ENCODE data around the gene ABCD3. TPM values are rescaled to one million over a fixed set of nuclear protein-coding genes. Genes with fewer than 3 reads are reported as not detected.

The ABCD3 gene
- total and polyA plus RNA-seq, 2 of the 8 experiments (the other 6 are each of a cell fraction or from before 2014, with no cell fraction given) = 6.6 to 29.4 TPM

DNA sequence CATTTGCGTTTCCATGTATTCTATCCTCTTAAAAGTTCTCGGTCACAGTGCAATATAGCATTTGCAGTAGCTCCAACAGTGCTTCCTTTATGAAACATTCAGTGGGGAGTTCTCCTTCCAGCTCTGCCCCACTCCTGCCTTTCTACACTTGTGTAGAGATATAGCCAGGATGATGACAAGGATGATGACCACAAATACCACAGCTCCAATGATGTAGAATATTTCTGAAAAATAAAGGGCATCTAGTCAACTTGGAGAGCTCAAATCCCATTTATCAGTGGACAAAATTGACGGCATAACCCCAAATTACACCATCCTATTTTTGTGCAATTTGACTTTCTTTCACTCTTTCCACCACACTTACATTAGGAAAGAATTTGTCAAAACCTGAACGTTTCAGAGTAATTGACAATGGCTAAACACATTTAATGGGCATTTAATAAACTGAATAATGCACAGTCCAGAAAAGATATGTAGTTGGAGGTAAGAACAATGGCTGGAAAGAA is 112.2 kb downstream of the ABCD3 start:
- H4K91ac ChIP-seq (replicated peaks; ENCODE audit: insufficient read length, low read length) = no peak overlapping the region
- no peaks in the 10 kb centered on the region for H3K27me3 ChIP-seq (replicated peaks in 1 of 4; ENCODE audit: control insufficient read depth in 3 of 4, extremely low read depth in 1 of 4, insufficient read depth in 3 of 4, low read length in 3 of 4)
- H3K9me3 ChIP-seq (ENCODE audit: insufficient read depth in 2 of 2, low read depth in 1 of 2, low read length in 1 of 2) = no peaks in the 10 kb centered on the region
- no peak overlapping the region; the same call in 1 of the 2 replicates for H2BK5ac ChIP-seq (ENCODE audit: low read depth, low read length)
- 88% methylated on average over 4 of the region's 4 CpGs; no CpG with 5 or more reads in 1 of the 2 experiments for WGBS, 2 experiments (ENCODE audit: extremely low coverage in 1 of 2, insufficient coverage in 1 of 2, insufficient read length in 1 of 2, insufficient replicate concordance in 2 of 2, low coverage in 1 of 2, low lambda C conversion rate in 2 of 2, missing lambda C conversion rate in 1 of 2)
- no peak overlapping the region for H4K5ac ChIP-seq (ENCODE audit: insufficient read length, low read depth, low read length)
- ChIA-PET POLR2A (ENCODE audit: partially characterized antibody) (interaction anchor here (0.6 to 1.0 kb wide), 2 partner anchors 21 to 1488 kb away, joined by 3 read pairs; no protein-coding TSS in a partner anchor), CTCF (ENCODE audit: partially characterized antibody) (interaction anchor here (0.6 to 15.1 kb wide), 9 partner anchors 8 to 315 kb away, joined by 3 to 212 read pairs (median 9); partner anchors contain the start of gene F3)
- H3K4ac ChIP-seq (replicated peaks; ENCODE audit: insufficient read length, low read depth, low read length) = no peak overlapping the region
- no peak overlapping the region for H2BK15ac ChIP-seq (ENCODE audit: low read length)
- no peaks in the 10 kb centered on the region; the same call in 1 of the 2 replicates for H3K79me1 ChIP-seq (ENCODE audit: low read depth, low read length)
- H3K79me2 ChIP-seq (ENCODE audit: control insufficient read depth in 1 of 2, insufficient read depth in 2 of 2, low read length in 2 of 2) = no peaks in the 10 kb centered on the region
- no peak overlapping the region for H3K14ac ChIP-seq (ENCODE audit: insufficient read length)
- H2AFZ ChIP-seq (ENCODE audit: low read length) = no peak overlapping the region
- DNase-seq (ENCODE audit: low read depth in 1 of 2, low spot score in 2 of 2) = no peak
- FAIRE-seq = no peak
- H2BK12ac ChIP-seq (ENCODE audit: low read depth, low read length) = no peak overlapping the region
- no peak overlapping the region for H3K4me3 ChIP-seq (ENCODE audit: extremely low read depth in 1 of 4, insufficient read depth in 2 of 4, low read depth in 3 of 4, low read length in 4 of 4)
- H3K36me3 ChIP-seq (ENCODE audit: control insufficient read depth in 2 of 4, insufficient read depth in 4 of 4, low read length in 3 of 4) = peaks cover 0 to 26% (median 11%) of the 10 kb centered on the region in 4 experiments; a peak in 6 of 8 replicates
- H4K20me1 ChIP-seq (replicated peaks in 1 of 2; ENCODE audit: control insufficient read depth in 1 of 2, insufficient read depth in 2 of 2, low read length in 2 of 2) = no peaks in the 10 kb centered on the region
- H3K23ac ChIP-seq (ENCODE audit: insufficient read length) = no peak overlapping the region
- no peak overlapping the region for H2BK20ac ChIP-seq (ENCODE audit: low read length)
- H3K4me2 ChIP-seq (ENCODE audit: insufficient read depth in 1 of 2, low read depth in 2 of 2, low read length in 2 of 2) = no peak overlapping the region
- H3K4me1 ChIP-seq (replicated peaks in 1 of 4; ENCODE audit: control insufficient read depth in 3 of 4, insufficient read depth in 4 of 4, low read length in 3 of 4) = peaks cover 0 to 7% (median 3%) of the 10 kb centered on the region in 4 experiments; a peak in 3 of 7 replicates
- no peak overlapping the region for H2BK120ac ChIP-seq (replicated peaks; ENCODE audit: low read depth, low read length)
- no peak overlapping the region for H4K8ac ChIP-seq (ENCODE audit: extremely low read depth, insufficient read depth, low read length)
- H3K23me2 ChIP-seq (ENCODE audit: low read depth, low read length) = no peaks in the 10 kb centered on the region
- no peak overlapping the region for H3K27ac ChIP-seq (ENCODE audit: low read depth, low read length)
- no peak overlapping the region for H3K9ac ChIP-seq (replicated peaks in 1 of 4; ENCODE audit: extremely low read depth in 1 of 4, low read depth in 3 of 4, low read length in 3 of 4)
- no peak overlapping the region for H2AK5ac ChIP-seq (ENCODE audit: low read depth, low read length)
- H3K18ac ChIP-seq (ENCODE audit: extremely low read depth, low read length) = no peak overlapping the region
- no peak overlapping the region for H3K56ac ChIP-seq (replicated peaks; ENCODE audit: insufficient read length, low read depth, low read length)
- TF ChIP-seq ASH2L (IDR thresholded peaks at IDR 0.05; ENCODE audit: low read length) = no peak
